GM10248 (cell line): ENCODE data around the gene CER1.

Experiments used
- CTCF ChIA-PET: fragments of 300-600 bp; sonication (Branson Sonifier 250); formaldehyde crosslinking; extraction: SDS; loops from one replicate; lab custom pipeline; 2021; ENCODE audit warnings: antibody characterized with exemption; lab: Yijun Ruan, JAX
- POLR2A ChIA-PET: fragments of 350-650 bp; sonication (Branson Sonifier 250); formaldehyde crosslinking; extraction: SDS; loops from one replicate; lab custom pipeline; 2020; ENCODE audit warnings: antibody characterized with exemption; lab: Yijun Ruan, JAX
- DNase-seq: peaks from one replicate; pipeline ENCODE4 v3.0.0; 2012; ENCODE audit errors: extremely low spot score
- TF ChIP-seq, protein P1 (sequence below): IDR thresholded peaks from 2 replicates; pipeline ENCODE4 v1.5.1; 2012; ENCODE audit warnings: mild to moderate bottlenecking, low read depth; ENCODE audit errors: extremely low read depth, missing control alignments, control extremely low read depth

CER1 gene

DNA sequence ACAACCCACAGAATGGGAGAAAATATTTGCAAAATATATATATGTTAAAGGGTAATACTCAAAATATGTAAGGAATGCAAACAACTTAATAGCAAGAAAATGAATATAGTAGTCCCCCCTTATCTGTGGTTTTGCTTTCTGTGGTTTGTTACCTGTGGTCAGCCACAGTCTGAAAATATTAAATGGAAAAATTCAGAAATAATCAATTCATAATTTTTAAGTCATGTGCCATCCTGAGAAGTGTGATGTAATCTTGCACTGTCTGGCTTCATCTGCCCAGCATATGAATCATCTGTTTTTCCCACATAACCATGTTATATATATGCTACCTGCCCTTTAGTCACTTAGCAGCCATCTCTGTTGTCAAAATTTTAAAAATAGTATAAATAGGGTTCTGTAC lies 11.7 kb downstream of the CER1 start:
- TF ChIP-seq, protein P1, sequence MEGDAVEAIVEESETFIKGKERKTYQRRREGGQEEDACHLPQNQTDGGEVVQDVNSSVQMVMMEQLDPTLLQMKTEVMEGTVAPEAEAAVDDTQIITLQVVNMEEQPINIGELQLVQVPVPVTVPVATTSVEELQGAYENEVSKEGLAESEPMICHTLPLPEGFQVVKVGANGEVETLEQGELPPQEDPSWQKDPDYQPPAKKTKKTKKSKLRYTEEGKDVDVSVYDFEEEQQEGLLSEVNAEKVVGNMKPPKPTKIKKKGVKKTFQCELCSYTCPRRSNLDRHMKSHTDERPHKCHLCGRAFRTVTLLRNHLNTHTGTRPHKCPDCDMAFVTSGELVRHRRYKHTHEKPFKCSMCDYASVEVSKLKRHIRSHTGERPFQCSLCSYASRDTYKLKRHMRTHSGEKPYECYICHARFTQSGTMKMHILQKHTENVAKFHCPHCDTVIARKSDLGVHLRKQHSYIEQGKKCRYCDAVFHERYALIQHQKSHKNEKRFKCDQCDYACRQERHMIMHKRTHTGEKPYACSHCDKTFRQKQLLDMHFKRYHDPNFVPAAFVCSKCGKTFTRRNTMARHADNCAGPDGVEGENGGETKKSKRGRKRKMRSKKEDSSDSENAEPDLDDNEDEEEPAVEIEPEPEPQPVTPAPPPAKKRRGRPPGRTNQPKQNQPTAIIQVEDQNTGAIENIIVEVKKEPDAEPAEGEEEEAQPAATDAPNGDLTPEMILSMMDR: no peak
- CTCF ChIA-PET: interaction anchor here (1.1 kb wide), 1 partner anchor 171 kb away, joined by 3 read pairs; no protein-coding TSS in a partner anchor
- POLR2A ChIA-PET: no interaction called here
- DNase-seq: no peak

DNA sequence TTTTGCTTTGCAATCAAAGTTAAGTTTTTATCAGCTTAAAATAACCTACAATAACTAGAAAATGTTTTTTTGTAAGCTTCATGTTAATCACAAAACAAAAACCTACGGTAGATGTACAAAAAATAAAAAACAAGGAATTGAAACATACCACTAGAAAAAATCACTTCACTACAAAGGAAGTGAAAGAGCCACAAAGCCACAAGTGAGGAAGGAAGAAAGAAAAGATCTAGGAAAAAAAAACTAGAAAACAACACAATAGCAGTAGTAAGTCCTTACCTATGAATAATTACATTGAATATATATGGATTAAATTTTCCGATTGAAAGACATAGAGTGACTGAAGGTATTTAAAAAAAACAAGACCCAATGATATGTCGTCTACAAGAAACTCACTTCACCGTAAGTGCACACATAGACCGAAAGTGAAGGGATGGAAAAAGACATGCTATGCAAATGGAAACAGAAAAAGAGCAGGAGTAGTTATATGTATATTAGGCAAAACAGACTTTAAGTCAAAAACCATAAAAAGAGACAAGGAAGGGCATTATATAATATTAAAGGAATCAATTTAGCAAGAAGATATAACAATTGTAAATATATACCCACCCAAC lies 15.9 kb downstream of the CER1 start:
- CTCF ChIA-PET: no interaction called here
- DNase-seq: no peak
- POLR2A ChIA-PET: no interaction called here
- TF ChIP-seq, protein P1: no peak

DNA sequence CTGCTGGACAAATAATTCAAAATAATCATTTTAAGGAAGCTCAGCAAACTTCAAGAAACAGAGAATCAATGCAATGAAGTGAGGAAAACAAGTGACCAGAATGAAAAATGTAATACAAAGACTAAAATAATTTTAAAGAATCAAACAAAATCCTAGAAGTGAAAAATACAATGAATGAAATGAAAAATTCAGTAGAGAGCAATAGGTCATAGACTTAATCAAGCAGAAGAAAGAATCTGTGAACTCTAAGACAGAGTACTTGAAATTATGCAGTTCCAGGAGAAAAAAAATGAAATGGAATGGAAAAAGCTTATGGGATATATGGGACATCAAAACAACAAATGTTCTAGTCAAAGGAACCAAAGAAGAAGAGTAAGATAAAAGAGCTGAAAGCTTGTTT lies 17.5 kb downstream of the CER1 start:
- TF ChIP-seq, protein P1: no peak
- ChIA-PET CTCF (interaction anchor here (1.4 to 1.5 kb wide), 3 partner anchors 9 to 11 kb away, joined by 3 to 5 read pairs (median 4); no protein-coding TSS in a partner anchor), POLR2A (no interaction called here)
- DNase-seq: no peak

DNA sequence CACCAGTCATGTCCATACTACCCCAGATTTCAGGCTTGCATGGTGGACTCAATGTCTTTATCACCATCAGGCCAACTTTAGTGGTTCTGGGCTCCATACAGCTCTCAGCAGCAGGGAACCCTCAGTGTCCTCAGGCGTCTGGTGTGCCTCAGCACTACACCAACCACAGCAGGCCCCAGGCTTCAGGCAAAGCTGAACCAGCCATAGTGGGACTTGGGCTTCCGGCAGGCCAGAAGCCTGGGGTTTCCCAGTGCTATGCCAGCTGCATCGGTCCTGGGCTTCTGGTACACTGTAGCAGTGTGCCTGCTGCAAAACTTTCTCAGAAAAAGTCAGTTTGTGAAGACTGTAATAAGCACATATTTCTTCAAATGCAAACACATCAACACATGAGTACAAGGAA lies 18.3 kb downstream of the CER1 start:
- POLR2A ChIA-PET: no interaction called here
- TF ChIP-seq, protein P1: no peak
- no peak for DNase-seq
- CTCF ChIA-PET: interaction anchor here (1.4 kb wide), 1 partner anchor 10 kb away, joined by 3 read pairs; no protein-coding TSS in a partner anchor

DNA sequence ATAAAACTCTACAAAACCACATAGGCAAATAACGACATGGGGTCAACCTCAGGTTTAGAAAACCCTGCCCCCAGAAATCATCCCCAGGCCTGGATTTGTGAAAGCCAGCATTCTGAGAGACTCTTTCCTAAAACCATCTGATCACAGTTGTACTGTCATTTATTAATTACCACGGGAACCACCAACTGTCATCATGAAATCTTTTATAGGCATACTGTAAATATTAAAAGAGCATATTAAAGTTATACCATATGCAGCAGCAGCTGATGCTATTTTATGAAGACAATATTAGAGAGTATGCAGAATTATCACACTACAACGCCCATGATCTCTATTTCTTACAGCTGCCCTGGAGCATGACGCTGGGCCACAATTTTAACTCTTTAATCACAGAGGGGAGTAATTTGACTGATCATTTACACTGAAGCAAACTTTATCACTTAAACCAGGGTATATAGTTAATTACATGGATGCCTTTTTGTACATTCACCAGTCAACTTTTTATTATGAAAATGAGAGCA lies 20.3 kb downstream of the CER1 start:
- no peak for DNase-seq
- CTCF ChIA-PET: no interaction called here
- POLR2A ChIA-PET: no interaction called here
- TF ChIP-seq, protein P1: no peak

DNA sequence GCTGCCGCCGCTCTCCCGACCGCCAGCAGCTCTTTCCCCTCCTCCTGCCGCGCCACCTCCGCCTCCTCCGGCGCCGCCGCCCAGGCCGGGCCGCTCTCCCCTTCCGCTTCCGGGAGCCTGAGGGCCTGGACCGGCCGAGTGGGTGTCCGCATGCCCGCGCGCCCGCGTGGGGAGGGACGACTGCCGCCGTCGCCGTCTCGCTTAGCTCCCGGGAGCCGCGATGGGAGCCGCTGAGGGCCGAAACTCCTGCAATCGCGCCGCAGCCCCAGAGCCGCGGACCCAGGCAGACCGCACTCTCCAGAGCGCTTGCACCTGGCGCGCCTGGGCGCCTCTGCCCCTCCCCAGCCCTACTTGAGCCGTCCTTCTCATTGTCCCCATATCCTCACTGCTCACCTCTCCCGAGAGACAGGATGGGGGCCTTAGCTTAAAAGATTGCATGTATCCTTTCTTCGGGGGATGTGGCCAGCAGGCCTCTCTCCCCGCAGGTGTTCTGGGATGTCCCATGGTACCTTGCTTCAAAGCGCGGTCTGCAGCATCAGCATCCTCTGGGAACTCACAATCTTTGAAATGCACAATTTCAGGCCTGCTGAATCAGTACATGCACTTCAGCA lies 29.2 kb downstream of the CER1 start, which contains the start of gene ZDHHC21:
ZDHHC21 (minus strand) TSS at position 182 of the 611 bp plus-strand sequence. CDS start 19,092 bp downstream, outside the sequence.
- DNase-seq: peak; percentile 83
- POLR2A ChIA-PET: no interaction called here
- TF ChIP-seq, protein P1: no peak
- CTCF ChIA-PET: interaction anchor here (1.0 to 1.9 kb wide), 5 partner anchors 12 to 76 kb away, joined by 3 to 5 read pairs (median 4); no protein-coding TSS in a partner anchor
